Stimulated activated CD4-positive, alpha-beta T cell treated with anti-CD3 and anti-CD28 coated beads, TNF-alpha, amount 100 ng/mL, for 1 hour (primary cell): ENCODE measurements around the gene FAM13A.

Experiments used
- DNase-seq, 3 donors: peaks; one replicate each; pipeline ENCODE4 v3.0.0-alpha.2; 2020; ENCODE audit warnings: low read depth in 3 of 3, low spot score in 1 of 3

The FAM13A gene

GRCh38 chr4:88788895-88789294 is 268.1 kb downstream of the FAM13A start:
- DNase-seq: no peak

GRCh38 chr4:88788424-88788823 is 268.6 kb downstream of the FAM13A start:
- no peak for DNase-seq

GRCh38 chr4:88786011-88786410 is 271.0 kb downstream of the FAM13A start:
- DNase-seq: no peak

- DNase-seq: no peak
Observed at GRCh38 chr4:88780389-88780788, 276.6 kb downstream of the FAM13A start.

GRCh38 chr4:88779431-88779830 is 277.6 kb downstream of the FAM13A start:
- no peak for DNase-seq

GRCh38 chr4:88775529-88775928 is 281.5 kb downstream of the FAM13A start:
- no peak for DNase-seq

- DNase-seq: no peak
Observed at GRCh38 chr4:88775026-88775425, 282.0 kb downstream of the FAM13A start.

- no peak for DNase-seq
Observed at GRCh38 chr4:88771883-88772450, 285.0 kb downstream of the FAM13A start.

GRCh38 chr4:88765729-88766128 is 291.3 kb downstream of the FAM13A start:
- DNase-seq: no peak

GRCh38 chr4:88763075-88763474 is 293.9 kb downstream of the FAM13A start:
- no peak for DNase-seq

- DNase-seq: no peak
Observed at GRCh38 chr4:88761861-88762523, 295.0 kb downstream of the FAM13A start.

- DNase-seq: no peak
Observed at GRCh38 chr4:88761342-88761741, 295.6 kb downstream of the FAM13A start.

- no peak for DNase-seq
Observed at GRCh38 chr4:88759895-88760290, 297.1 kb downstream of the FAM13A start.

- no peak for DNase-seq
Observed at GRCh38 chr4:88759039-88759894, 297.7 kb downstream of the FAM13A start.

- no peak for DNase-seq
Observed at GRCh38 chr4:88758264-88758663, 298.7 kb downstream of the FAM13A start.

- DNase-seq: no peak
Observed at GRCh38 chr4:88757776-88758175, 299.2 kb downstream of the FAM13A start.

- no peak for DNase-seq
Observed at GRCh38 chr4:88757067-88757466, 299.9 kb downstream of the FAM13A start.

GRCh38 chr4:88756149-88756548 is 300.8 kb downstream of the FAM13A start:
- DNase-seq: no peak

- DNase-seq: no peak
Observed at GRCh38 chr4:88755454-88755853, 301.5 kb downstream of the FAM13A start.

- no peak for DNase-seq
Observed at GRCh38 chr4:88754796-88755195, 302.2 kb downstream of the FAM13A start.

GRCh38 chr4:88753658-88754571 is 303.1 kb downstream of the FAM13A start:
- DNase-seq: no peak
